CD4-positive, alpha-beta T cell treated with Interleukin-15 for 1 hour (primary cell): ENCODE data around the gene MDK.

ENCODE experiments used
- DNase-seq: peaks from one replicate; pipeline ENCODE4 v3.0.0-alpha.2; 2020

Gene MDK

GRCh38 chr11:46407635-46408034 is 26.2 kb downstream of the MDK start:
- DNase-seq, result no peak

DNA sequence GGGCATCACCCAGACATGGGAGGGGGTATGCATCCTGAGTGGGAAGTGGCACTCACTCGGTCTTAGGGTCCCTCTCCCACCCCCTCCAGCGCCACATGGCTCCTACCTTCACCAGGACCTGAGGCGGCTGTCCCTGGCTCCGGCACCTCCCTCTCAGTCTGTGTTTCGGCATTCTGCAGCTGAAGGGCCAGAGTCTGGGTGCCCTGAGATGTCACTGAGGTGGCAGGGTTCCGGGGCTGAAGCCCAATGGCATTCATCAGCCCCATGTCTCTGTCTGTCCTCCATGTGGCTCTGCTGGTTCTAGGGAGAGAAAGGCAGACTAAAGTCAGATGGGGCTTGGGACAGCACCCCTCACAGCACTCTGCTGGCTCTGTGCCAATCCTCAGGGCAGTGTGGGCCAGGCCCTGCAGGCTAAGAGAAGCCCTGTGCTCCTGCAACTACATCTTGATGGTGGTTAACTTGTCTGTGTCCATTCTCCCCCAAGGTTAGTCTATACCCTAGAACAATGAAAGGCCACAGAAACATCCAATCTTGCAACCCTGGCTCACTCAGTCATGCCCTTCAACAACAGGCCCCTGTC is 27.0 kb downstream of the MDK start:
- no peak for DNase-seq

DNA sequence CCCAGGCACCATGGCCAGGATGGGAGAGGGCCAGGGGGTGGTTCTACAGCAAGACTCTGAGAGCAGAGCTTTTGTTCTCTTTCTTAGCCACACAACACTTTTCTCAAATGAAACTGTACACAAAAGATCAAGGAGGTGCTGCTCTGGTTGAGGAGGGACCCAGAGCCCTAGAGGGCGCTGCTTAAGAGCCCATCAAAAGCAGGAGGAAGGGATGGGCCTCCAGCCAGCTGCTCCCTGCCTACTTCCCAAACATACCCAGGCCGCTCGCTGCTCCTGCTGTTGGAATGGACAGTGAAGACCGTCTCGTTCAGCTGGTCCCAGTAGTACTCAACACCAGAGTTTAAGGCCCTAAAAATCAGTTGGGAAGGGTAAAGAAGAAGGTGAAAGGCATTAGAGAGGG is 28.6 kb downstream of the MDK start:
- no peak for DNase-seq

- no peak for DNase-seq
Observed at GRCh38 chr11:46413760-46414465, 32.4 kb downstream of the MDK start.

- no peak for DNase-seq
Observed at GRCh38 chr11:46414466-46414796, 33.0 kb downstream of the MDK start.

DNA sequence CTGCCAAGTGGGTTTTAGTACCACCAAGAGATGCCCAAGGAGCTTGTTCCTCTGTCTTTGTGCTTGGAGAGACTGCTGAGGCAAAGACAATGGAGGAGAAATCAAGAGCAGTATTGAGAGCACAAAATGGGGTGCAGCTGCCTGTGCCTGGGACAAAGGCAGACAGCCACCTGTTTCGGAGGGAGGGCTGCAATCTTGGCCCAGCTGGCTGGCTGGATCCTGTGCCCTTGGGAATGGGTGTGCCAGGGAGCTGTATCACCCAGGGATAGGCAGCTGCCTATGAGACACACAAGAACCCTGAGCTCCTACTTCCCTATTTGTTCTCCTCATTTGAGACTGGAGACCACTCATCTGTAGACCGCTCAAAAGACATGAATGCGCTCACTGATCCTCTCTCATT is 33.4 kb downstream of the MDK start:
- no peak for DNase-seq

DNA sequence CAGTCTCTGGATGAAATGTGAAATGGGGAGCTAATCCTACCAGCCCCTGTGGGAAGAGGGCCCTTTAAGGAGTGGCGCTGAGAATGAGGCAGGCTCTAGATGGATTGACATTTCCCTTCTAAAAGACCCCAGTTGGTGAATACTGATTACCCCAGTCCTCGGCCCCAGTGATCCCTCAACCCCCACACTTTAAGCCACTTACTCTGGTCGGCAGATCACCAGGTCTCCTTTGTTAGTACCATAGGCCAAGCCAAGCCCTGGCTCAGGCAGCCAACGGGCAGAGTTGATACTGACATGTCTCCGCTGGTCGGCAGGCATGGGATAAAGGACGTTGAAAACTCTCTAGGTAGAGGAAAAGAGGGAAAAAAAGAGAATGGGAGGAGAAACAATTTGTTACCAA is 36.2 kb downstream of the MDK start:
- DNase-seq, result no peak

GRCh38 chr11:46418751-46419150 is 37.3 kb downstream of the MDK start:
- no peak for DNase-seq

DNA sequence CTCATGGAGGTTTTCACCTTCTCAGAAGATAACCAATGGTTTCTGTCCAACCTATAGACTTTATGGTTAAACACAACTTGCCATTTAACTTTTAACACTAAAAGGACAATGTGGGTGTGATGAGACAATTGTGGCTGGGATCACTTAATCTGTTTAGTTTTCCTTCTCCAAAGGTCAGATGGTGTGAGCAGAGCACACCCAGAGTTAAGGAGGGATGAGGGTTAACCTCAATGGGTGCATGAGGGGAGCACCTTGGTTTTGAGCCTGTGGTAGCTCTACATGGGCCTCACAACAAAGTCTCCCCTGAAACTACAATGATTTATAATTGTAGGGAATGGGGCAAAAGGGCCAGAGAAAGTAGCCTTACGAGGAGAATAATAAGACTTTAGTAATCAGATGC is 39.0 kb downstream of the MDK start:
- DNase-seq, result no peak

DNA sequence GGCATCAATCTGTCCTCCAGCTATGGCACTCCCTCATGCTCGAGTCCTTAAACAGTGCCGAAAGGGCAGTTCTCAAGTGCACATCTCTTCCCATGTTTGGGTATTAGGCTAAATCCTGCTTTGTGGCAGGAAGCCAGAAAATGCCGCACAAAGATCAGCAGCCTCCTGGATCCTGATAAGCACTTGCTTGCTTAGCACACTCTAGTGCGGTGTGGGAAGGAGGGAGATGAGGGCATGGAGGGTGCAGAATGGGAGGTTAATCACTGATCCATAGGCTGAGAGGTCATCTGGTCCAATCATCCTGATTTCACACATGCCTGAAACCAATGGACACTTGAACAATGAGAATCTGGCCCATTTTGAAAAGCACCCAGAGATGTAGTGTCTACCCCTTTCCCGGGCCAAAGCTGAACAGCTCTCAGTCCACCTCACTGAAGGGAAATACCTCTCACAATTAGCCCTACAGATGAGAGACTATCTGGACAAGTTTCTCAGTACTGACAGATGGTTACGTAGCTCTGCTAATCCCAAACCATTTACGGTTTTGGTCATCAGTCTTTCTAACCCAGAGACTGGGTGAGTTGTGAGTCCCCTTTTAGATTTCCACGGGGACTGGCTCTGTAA is 39.9 kb downstream of the MDK start:
- DNase-seq, result no peak

DNA sequence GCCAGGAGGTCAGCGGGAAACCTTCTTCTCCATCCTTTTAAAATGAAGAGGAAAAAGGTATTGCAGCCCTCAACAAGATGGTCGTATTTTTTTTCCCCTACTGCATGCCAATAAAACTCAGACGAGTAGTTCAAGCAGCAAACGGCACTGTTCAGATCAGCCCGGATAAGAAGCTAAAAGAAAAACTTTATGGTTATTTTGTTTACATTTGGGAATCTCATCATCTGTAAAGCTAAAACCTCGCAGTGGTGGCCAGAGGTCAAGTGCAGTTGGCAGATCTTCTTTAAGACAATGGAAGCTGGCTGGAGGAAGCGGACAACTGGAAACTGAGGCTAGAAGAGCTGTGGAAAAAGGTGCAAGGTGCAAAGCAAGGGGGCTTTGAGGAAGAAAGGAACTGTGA is 41.1 kb downstream of the MDK start:
- no peak for DNase-seq

DNA sequence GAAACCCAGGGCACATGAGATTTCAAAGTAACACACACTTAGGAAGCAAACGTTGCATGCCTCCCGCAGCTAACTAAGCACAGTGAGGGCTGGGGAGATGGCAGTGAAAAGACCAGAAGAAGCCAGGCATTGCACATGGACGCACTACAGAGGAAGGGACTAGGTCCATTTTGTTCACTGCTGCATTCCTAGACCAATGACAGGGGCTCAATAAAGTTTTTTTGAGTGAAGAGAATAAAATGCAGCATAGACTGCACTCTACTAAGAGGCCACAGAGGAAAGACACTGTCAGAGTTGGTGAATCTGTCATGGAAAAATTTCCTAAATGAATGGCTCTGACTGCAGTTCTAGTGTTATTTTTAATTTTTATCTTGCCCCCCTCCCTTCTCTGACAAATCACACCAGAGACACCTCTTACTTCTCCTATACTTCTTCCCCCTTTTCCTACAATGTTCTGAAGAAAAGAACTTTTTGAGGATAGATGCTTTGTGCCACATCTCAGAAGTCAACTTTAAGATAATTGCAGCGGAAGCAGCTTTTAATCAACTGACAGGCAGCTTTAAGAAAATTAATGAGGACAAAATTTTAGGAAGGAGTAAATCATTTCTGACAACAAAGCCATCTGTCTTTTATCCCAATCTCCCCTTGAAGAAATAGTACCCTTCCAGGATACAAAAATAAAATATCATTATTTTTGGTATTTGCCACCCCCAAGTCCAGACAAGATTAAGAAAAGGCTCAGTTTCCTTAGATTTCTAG is 44.9 kb downstream of the MDK start:
- no peak for DNase-seq

DNA sequence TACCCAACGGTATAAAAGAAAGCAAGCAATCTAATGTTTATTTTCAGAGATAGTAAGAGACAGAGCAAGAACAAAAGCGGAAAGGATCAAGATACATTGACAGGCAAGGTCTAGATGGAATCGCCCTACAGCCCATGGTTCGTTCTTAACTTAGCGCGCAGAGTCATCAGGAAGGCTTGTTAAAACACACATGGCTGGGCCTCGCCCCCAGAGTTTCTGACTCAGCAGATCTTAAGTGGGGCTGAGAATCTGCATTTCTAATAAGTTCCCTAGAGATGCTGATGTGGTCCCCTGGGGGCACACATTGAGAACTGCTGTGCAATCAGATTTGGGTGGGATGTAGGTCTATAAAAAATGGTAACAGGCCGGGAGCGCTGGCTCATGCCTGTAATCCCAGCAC is 45.9 kb downstream of the MDK start:
- DNase-seq, result no peak

DNA sequence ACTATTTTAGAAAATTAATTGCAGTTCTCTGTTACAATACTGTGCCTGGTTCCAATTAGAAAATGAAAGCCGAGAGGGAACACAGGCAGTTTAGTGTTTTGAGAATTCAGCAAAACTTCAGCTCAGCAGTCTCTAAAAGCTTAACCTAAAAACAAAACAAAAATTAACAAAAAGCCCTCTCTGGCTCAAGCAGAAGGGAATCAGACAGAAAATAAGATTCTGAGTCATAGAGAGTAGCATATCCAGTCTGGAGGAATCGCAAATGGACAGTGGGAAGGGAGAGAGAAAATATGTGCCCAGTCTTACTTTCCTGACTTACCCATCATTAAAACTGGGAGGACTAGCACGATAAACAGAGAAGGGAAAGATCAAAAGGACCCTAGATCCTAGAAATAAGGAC is 48.2 kb downstream of the MDK start:
- DNase-seq, result no peak

DNA sequence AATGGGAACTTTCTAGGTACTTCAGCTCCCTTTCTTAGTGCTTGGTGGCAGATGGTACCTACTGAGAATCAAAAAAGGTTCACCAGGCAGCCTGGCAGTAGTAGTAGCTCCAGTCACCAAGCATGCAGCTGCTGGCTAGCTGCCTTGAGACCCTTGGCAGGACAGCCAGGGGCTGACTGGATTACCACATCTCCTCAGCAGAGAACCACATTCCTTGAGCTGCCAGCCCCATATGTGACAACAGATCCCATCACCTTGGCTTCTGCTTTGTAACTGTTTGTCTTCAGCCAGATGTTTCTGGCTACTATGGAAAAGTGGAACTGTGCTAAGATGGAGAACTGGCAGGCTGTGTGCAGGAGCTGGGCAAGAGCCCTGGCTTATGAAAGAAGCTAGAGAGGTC is 49.7 kb downstream of the MDK start:
- no peak for DNase-seq
